Ishikawa (cell line): ENCODE results near the gene PARVG.

Experiments
- CEBPB ChIP-seq: IDR thresholded peaks from 2 replicates; pipeline ENCODE4 v1.6.1; 2012
- CREB1 ChIP-seq: IDR thresholded peaks from 2 replicates; pipeline ENCODE4 v1.6.1; 2012; ENCODE audit warnings: low read depth
- EGR1 ChIP-seq: IDR thresholded peaks from 2 replicates; pipeline ENCODE4 v1.6.1; 2012
- EP300 ChIP-seq: IDR thresholded peaks from 2 replicates; pipeline ENCODE4 v1.6.1; 2012; ENCODE audit warnings: borderline replicate concordance
- FOXM1 ChIP-seq: IDR thresholded peaks from 2 replicates; pipeline ENCODE4 v1.6.1; 2012; ENCODE audit warnings: low read depth, borderline replicate concordance
- NFIC ChIP-seq: IDR thresholded peaks from 2 replicates; pipeline ENCODE4 v1.6.1; 2012
- RAD21 ChIP-seq: IDR thresholded peaks from 2 replicates; pipeline ENCODE4 v1.6.1; 2012; ENCODE audit warnings: low read depth
- TAF1 ChIP-seq: IDR thresholded peaks from 2 replicates; pipeline ENCODE4 v1.6.1; 2012; ENCODE audit warnings: low read depth, mild to moderate bottlenecking
- TCF12 ChIP-seq: IDR thresholded peaks from 2 replicates; pipeline ENCODE4 v1.6.1; 2012; ENCODE audit warnings: low read depth
- TEAD4 ChIP-seq: IDR thresholded peaks from 2 replicates; pipeline ENCODE4 v1.6.1; 2012
- YY1 ChIP-seq: IDR thresholded peaks from 2 replicates; pipeline ENCODE4 v1.6.1; 2012; ENCODE audit warnings: low read depth
- ZBTB7A ChIP-seq: IDR thresholded peaks from 2 replicates; pipeline ENCODE4 v1.6.1; 2012; ENCODE audit warnings: low read depth
- TF ChIP-seq, protein P1 (sequence below): IDR thresholded peaks from 2 replicates; pipeline ENCODE4 v1.6.1; 2012
- TF ChIP-seq, protein P2 (sequence below): IDR thresholded peaks from 2 replicates; pipeline ENCODE4 v1.6.1; 2012; ENCODE audit warnings: low read depth, mild to moderate bottlenecking
- TF ChIP-seq, protein P3 (sequence below): IDR thresholded peaks from 2 replicates; pipeline ENCODE4 v1.6.1; 2012

PARVG gene

DNA sequence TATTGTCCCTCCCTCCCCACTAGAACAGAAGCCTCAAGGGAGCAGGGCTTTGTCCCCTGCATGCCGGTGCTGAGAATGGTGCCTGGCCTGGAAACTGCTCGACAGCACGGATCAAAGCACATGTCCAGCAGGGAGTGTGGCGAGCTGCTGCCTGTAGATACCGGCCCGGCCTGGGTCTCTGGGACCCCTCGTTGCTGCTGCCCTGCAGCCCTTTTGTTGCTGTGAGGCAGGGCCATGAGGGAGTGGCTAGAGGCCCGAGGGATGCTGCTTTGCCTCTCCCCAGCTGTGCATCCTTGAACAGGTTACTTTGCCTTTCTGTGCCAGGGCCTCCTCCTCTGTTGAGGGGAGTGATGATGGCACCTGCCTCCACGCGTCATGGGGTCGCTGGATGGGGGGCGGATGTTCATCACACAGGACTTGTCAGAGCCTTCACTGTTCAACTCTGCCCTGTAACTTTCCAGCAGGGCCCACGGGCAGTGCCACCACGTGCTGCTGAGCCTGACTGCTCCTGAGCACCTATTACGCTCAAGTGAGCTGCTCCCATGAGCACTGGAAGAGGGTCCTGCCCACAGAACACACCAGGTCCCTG is 15.3 kb upstream of the PARVG start:
- no peak for TF ChIP-seq TCF12
- TF ChIP-seq TEAD4 = no peak
- no peak for TF ChIP-seq YY1
- TF ChIP-seq EP300 = no peak
- no peak for TF ChIP-seq ZBTB7A
- TF ChIP-seq NFIC = no peak
- TF ChIP-seq, protein P1, sequence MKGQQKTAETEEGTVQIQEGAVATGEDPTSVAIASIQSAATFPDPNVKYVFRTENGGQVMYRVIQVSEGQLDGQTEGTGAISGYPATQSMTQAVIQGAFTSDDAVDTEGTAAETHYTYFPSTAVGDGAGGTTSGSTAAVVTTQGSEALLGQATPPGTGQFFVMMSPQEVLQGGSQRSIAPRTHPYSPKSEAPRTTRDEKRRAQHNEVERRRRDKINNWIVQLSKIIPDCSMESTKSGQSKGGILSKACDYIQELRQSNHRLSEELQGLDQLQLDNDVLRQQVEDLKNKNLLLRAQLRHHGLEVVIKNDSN = no peak
- no peak for TF ChIP-seq CEBPB
- no peak for TF ChIP-seq CREB1
- no peak for TF ChIP-seq TAF1
- TF ChIP-seq, protein P2, sequence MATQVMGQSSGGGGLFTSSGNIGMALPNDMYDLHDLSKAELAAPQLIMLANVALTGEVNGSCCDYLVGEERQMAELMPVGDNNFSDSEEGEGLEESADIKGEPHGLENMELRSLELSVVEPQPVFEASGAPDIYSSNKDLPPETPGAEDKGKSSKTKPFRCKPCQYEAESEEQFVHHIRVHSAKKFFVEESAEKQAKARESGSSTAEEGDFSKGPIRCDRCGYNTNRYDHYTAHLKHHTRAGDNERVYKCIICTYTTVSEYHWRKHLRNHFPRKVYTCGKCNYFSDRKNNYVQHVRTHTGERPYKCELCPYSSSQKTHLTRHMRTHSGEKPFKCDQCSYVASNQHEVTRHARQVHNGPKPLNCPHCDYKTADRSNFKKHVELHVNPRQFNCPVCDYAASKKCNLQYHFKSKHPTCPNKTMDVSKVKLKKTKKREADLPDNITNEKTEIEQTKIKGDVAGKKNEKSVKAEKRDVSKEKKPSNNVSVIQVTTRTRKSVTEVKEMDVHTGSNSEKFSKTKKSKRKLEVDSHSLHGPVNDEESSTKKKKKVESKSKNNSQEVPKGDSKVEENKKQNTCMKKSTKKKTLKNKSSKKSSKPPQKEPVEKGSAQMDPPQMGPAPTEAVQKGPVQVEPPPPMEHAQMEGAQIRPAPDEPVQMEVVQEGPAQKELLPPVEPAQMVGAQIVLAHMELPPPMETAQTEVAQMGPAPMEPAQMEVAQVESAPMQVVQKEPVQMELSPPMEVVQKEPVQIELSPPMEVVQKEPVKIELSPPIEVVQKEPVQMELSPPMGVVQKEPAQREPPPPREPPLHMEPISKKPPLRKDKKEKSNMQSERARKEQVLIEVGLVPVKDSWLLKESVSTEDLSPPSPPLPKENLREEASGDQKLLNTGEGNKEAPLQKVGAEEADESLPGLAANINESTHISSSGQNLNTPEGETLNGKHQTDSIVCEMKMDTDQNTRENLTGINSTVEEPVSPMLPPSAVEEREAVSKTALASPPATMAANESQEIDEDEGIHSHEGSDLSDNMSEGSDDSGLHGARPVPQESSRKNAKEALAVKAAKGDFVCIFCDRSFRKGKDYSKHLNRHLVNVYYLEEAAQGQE = no peak
- TF ChIP-seq EGR1 = no peak
- TF ChIP-seq, protein P3, sequence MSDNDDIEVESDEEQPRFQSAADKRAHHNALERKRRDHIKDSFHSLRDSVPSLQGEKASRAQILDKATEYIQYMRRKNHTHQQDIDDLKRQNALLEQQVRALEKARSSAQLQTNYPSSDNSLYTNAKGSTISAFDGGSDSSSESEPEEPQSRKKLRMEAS = no peak
- no peak for TF ChIP-seq RAD21
- no peak for TF ChIP-seq FOXM1

DNA sequence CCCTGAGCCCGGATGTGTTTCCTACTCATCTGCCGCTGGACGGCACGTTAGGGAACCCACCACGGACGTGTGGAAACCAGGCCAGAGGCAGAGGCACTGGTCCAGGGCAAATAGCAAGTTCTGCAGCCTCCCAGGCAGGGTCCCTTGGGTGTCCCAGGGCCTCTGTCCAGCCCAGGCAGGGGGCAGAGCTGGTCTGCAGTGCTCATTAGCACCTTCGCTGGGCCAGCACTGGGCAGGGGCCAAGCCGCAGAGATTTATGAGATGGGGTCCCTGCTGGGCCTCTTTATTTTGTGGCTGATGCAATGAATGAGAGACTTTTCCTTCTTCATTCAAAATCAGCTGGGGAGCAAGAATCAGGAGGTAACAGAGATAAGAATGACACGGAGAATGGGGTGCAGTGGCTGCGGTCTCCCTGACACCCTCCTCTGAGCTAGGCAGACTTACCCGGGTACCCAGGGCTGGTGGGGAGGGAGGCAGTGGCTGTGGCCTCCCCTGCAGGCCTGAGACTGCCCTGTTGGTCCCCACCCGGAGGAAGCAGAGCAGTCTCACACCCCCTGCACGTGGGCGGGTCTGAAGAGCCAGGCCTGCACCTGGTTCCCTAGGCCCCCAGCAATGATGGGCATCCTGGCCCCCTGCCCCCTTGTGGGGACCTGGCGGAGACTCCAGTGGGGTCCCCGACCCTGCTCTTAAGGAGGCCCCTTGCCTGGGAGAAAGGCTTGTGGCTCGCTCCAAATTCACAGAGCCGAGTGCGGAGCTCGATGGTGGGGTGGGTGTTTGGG is 14.0 kb upstream of the PARVG start:
- TF ChIP-seq, protein P1 = no peak
- no peak for TF ChIP-seq ZBTB7A

DNA sequence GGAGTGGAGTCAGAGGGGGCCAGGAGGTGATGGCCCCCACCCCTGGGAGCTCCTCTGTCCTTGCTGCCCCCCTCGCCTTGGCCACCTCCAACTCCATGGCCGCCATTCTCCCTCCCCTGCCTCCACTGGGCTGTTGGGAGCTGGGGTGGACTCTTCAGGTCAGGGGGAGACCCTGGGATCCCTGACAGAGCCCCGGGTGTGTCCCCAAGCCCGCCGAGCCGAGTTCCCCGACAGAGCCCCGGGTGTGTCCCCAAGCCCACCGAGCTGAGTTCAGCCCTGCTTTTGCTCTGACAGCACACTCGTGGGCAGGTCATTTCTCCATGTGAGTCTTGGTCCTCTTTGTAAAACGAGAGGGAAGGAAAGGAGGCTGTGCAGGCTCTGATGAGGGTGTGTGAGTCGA is 13.2 kb upstream of the PARVG start:
- TF ChIP-seq, protein P2 = no peak
- TF ChIP-seq TCF12 = no peak
- TF ChIP-seq EGR1 = no peak
- no peak for TF ChIP-seq EP300
- TF ChIP-seq, protein P3 = no peak
- TF ChIP-seq CEBPB = no peak
- TF ChIP-seq RAD21 = no peak
- no peak for TF ChIP-seq NFIC
- no peak for TF ChIP-seq TEAD4

DNA sequence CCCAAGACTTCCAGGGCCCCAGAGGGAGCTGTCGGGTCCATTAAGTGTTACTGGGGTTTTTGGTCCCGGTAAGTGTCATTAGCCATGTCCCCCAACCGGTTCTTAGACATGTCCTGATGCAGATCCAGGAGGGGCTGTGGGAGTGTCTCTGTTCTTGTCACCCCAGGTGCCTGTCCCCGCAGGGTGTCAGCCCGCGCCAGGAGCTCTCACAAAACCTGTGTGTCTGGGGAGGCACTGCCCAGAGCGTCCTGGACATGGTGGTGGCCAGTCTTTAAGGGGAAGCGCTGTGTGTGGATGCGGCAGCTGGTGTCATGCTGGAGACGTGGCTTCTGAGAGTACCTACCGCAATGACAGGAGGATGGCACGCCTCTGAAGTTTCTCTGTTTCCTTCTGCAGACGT is 12.5 kb upstream of the PARVG start:
- TF ChIP-seq RAD21 = no peak

DNA sequence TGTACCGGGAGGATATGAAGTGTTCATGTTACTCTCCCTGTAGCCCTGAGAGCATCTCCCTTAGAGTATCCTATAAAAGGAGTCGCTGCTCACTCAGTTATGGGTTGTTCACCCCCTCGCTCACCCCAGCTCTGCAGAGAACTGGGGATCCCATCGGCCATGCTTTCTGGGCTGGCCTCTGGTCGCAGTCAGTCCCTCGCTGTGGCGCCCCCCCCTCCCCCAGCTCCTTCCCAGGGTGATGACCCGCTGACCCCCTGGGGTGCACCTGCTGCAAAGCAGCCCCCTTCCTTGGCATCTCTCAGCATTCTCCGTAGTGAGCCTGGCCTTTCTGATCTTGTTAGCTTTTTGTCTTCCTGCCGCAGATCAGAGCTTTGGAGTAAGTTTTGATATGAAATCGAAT is 10.3 kb upstream of the PARVG start:
- TF ChIP-seq FOXM1 (no peak), ZBTB7A (no peak), EGR1 (no peak), TCF12 (no peak), CREB1 (no peak), TAF1 (no peak), TEAD4 (no peak), RAD21 (no peak), CEBPB (no peak), YY1 (no peak)
- TF ChIP-seq, protein P2 = no peak
- TF ChIP-seq, protein P3 = no peak
- TF ChIP-seq, protein P1 = no peak
